MV-4-11 (cell line): ENCODE results near the gene ICA1L.

Source experiments
- DNase-seq: peaks from one replicate; lab custom pipeline; 2025; lab: John Stamatoyannopoulos, UW

ICA1L gene

DNA sequence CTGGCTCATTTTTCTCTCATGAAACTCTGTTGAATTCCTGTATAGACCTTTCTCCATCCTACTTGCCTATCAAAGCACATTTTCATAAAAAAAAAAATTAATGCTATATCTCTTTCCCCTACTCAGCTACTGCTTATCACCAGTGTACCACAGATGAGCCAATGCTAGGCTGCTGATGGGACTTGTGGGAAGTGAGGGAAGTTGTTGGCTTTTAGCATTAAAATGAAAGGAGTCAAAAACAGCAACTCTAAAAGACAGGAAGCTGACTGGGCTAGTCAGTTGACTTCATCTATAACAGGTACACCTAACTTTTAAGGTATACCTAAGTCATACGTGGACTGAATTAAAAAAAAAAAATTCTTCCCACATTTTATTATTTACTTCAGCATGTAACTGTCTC, 134.7 kb downstream of the ICA1L start:
- DNase-seq, result no peak

DNA sequence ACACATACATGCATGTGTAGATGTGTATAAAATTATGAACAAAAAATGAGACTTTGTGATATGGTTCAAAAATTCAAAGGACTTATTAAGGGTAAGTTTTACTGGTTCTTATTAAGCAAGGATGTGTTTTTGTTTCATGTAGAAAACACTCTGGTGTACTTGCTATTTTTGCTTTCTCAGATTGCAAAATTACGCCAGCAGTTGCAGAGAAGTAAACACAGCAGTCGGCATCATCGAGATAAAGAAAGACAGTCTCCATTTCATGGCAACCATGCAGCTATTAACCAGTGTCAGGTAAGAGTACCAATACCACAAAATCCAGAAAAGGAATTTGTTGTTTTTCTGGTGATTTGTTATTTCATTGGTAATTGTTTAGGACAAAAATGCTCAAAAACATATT, 145.5 kb downstream of the ICA1L start:
- DNase-seq, result no peak

DNA sequence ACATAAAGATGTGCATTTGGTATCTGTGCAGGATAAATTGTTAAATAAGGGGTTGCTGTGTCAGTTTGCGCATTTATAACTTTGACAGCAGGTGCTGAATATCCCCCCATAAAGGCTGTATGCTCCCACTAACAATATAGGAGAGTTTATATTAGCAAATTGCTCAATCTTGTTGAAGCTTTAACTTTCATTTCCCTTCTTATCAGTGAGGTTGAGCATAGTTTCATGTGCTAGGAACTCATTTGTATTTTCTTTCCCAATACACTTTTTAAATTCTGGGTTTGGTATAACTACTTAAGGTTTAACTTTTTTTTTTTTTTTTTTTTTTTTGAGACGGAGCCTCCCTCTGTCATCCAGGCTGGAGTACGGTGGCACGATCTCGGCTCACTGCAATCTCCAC, 147.8 kb downstream of the ICA1L start:
- peak; percentile 79 for DNase-seq
